NCI-H2196 (cell line): ENCODE results near the gene NAPA.

ENCODE experiments used
- DNase-seq: peaks from one replicate; lab custom pipeline; 2025; ENCODE audit not compliant: unreplicated experiment; lab: John Stamatoyannopoulos, UW

The NAPA gene

GRCh38 chr19:47514869-47515588 is at the start of gene NAPA:
NAPA (minus strand) TSS chr19:47515063; CDS start chr19:47514940, 123 bp downstream.
- peak; percentile 100 for DNase-seq

- DNase-seq, result no peak
Observed at GRCh38 chr19:47564081-47564480, 49.2 kb upstream of the NAPA start.

- DNase-seq, result no peak
Observed at GRCh38 chr19:47561440-47562057, 46.7 kb upstream of the NAPA start.

DNA sequence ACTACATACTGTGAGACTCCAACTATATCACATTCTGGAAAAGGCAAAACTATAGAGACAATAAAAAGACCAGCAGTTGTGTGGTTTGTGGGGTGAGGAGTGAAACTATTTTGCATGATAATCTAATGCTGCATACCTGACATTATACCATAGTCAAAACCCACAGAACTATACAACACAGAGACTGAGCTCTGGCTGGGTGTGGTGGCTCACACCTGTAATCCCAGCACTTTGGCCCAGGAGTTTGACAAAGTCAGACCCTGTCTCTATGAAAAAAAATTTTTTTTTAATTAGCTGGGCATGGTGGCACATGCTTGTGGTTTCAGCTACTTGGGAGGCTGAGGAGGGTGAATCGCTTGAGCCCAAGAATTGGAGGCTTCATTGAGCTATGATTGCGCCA is 46.1 kb upstream of the NAPA start:
- no peak for DNase-seq

DNA sequence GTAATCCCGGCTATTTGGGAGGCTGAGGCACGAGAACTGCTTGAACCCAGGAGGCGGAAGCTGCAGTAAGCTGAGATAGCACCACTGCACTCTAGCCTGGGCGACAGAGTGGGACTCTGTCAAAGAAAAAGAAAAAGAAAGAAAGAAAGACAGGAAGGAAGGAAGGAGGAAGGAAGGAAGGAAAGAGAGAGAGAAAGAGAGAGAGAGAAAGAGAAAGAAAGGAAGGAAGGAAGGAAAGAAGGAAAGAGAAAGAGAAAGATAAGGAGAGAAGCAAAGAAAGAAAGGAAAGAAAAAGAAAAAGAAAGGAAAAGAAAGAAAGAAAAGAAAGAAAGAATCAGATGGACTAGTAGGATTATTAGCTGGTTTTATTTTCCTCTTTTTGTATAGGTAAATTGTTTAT is 35.3 kb upstream of the NAPA start:
- DNase-seq, result no peak

GRCh38 chr19:47549261-47549862 is 34.5 kb upstream of the NAPA start:
- DNase-seq, result no peak

- DNase-seq, result no peak
Observed at GRCh38 chr19:47547199-47547598, 32.3 kb upstream of the NAPA start.

- no peak for DNase-seq
Observed at GRCh38 chr19:47545061-47545948, 30.4 kb upstream of the NAPA start.

GRCh38 chr19:47544476-47544875 is 29.6 kb upstream of the NAPA start:
- no peak for DNase-seq

- DNase-seq, result no peak
Observed at GRCh38 chr19:47544075-47544474, 29.2 kb upstream of the NAPA start.

DNA sequence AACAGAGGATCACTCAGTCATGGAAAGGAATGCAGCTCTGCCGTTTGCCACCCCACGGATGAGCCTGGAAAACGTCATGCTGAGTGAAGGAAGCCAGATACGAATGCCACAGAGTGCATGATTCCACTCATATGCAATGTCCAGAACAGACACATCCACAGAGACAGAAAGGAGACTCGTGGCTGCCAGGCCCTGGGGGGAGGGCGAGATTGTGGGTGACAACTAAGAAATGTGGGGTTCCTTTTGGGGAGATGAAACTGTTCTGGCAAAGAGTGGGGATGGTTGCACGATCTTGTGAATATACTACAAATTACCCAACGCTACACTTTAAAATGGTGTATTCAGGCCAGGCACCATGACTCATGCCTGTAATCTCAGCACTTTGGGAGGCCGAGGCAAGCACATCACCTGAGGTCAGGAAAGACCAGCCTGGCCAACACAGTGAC is 27.2 kb upstream of the NAPA start:
- DNase-seq, result no peak

- DNase-seq, result no peak
Observed at GRCh38 chr19:47541518-47541917, 26.7 kb upstream of the NAPA start.

DNA sequence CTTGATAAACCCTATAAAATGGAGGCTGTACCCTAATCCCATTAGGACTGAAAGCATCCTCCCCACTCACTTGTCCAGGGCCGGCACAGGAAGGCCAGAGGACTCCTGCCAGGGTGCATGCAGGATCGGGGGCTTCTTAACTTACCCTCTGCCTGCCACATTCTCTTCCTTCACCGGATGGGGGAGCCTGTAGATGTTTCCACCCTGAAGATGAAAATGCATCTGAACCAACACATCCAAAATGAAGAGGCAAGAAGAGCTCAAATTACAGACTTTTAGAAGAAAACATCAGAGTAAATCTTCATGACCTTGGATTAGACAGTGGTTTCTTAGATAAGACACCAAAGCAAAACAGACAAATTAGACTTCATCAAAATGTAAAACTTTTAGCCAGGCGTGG is 25.9 kb upstream of the NAPA start:
- DNase-seq, result no peak

DNA sequence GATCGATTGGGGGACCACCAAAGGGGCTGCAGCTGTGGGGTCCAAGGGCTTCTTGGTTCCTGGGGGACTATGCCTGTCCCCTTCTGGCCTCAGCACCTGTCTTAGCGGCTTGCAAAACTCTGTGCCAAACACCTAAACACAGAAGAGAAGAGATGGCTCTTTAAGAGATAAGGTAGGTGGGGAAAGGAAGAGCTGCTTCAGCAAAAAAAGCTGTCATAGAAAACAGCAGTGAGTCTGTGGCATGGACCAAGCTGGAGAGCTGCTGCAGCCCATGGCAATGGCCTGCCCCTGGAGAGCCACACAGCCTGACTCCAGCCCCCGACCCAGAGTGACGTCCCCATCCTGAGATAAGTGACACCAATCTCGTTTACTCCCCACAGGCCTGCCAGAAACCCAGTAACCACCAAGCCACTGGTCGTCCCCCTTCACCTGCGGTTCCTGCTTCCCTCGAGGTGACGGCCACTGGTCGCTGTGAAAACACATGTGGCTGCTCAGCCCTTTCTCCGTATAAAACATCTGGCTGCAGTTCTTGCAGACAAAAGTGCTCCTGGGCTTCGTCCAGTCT is 25.0 kb upstream of the NAPA start:
- DNase-seq, result no peak

DNA sequence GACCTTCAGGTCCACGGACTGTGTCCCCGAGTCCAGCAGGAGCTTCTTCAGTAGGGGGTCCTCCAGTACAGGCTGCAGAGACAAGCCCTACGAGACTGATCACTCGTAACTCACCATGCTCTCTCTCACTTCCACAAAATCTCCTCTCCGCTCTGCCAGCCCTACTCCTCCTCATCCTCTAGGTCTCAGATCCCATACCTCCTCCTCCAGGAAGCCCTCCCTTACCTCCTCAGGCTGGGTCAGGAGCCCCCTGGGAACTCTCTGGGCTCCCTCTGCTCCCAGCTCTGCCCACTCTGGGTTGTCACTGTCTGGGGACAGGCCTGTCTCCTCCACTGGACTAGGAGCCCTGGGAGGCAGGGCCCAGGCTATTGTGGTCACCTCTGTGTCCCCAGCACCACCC is 23.9 kb upstream of the NAPA start:
- DNase-seq, result no peak

- no peak for DNase-seq
Observed at GRCh38 chr19:47537493-47537892, 22.6 kb upstream of the NAPA start.

GRCh38 chr19:47534628-47535027 is 19.8 kb upstream of the NAPA start:
- no peak for DNase-seq

- DNase-seq, result no peak
Observed at GRCh38 chr19:47531640-47532387, 17.0 kb upstream of the NAPA start.

DNA sequence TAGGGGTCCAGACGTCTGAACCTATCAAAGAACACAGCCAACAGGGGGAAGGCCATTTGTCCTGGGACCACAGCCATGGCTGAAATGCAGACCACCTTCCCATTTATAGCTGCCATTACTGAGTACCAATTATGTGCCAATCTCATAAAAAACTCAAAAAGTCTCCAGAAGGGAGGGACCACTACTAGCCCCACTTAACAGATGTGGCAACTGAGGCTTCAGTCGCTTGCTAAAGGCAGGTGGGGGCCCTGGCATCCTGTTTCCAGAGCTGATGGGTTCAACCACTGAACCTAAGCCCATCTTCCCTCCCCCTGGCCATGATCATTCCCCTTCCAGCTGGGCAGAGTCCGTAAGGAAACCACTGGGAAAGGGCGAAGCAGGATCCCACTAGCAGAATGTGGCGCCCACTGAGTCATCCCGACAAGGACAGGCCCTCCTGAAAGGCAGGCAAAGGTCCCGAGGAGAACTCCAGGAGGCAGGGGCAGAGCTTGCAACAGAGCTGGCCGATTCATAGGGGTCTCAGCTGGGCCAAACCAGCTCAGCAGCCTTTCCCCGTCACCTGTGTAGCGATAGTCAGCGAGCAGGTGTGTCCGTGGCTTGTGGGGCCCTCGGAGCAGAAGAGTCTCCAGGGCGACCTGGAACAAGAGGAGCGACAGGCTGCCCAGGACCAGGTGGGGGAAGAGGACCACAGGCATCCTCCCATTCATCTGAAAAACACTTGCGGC is 14.3 kb upstream of the NAPA start:
- no peak for DNase-seq

DNA sequence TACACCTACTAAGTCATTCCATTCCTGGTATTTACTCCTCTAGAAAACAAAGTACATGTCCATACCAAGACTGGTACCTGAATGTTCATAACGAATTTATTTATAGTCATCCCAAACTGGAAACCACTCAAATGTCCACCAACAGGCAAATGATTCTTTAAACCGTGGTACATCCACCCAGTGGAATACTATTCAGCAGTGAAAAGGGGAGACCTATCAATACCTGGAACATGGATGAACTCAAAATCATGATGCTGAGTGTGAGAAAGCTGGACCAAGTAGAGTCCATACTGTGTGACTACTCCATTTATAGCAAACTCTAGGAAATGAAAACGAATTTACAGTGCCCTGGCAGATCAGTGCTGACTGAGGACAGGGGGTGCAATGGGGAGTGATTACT is 11.9 kb upstream of the NAPA start:
- no peak for DNase-seq
